Heart left ventricle (tissue), 16 donors: ENCODE results near the gene FAU. TPM values are rescaled to one million over a fixed set of nuclear protein-coding genes. Genes with fewer than 3 reads are reported as not detected.

Source experiments
- ATAC-seq, 4 donors: fragments of 200-7000 bp; cut with Tn5 transposase; one replicate each; pipeline ENCODE4 v1.9.1; 2020 to 2022; ENCODE audit warnings: moderate library complexity in 4 of 4, mild to moderate bottlenecking in 3 of 4, moderate number of reproducible peaks in 1 of 4
- DNase-seq, 5 donors: peaks; one replicate each; pipeline ENCODE4 v3.0.0-alpha.2; 2020
- H3K27ac ChIP-seq, 12 donors: fragments of 200-600 bp; sonication (generic) in 4 of 12; one replicate each; pipeline versions ENCODE4 v1.5.0 to v1.8.0; 2016 to 2022; ENCODE audit warnings: mild to moderate bottlenecking in 2 of 12
- H3K27me3 ChIP-seq, 9 donors: fragments of 200-600 bp; sonication (generic) in 2 of 9; one replicate each; pipeline versions ENCODE4 v1.5.1 to v1.8.0; 2016 to 2022; ENCODE audit warnings: mild to moderate bottlenecking in 3 of 9
- H3K36me3 ChIP-seq, 9 donors: fragments of 200-600 bp; sonication (generic) in 2 of 9; one replicate each; pipeline versions ENCODE4 v1.5.0 to v1.8.0; 2018 to 2022; ENCODE audit warnings: mild to moderate bottlenecking in 2 of 9
- H3K4me1 ChIP-seq, 12 donors: fragments of 200-600 bp; sonication (generic) in 4 of 12; one replicate each; pipeline versions ENCODE4 v1.5.0 to v1.8.0; 2016 to 2022; ENCODE audit warnings: mild to moderate bottlenecking in 3 of 12
- H3K4me3 ChIP-seq, 12 donors: fragments of 200-600 bp; sonication (generic) in 4 of 12; one replicate each; pipeline versions ENCODE4 v1.5.0 to v1.8.0; 2017 to 2022; ENCODE audit warnings: mild to moderate bottlenecking in 9 of 12, moderate library complexity in 4 of 12
- H3K9me3 ChIP-seq, 12 donors: fragments of 200-600 bp; sonication (generic) in 4 of 12; one replicate each; pipeline versions ENCODE4 v1.5.0 to v1.8.0; 2016 to 2022; ENCODE audit warnings: mild to moderate bottlenecking in 1 of 12
- POLR2A ChIP-seq, 2 donors: fragments of 450-650 bp; IDR thresholded peaks; one replicate each; pipeline ENCODE4 v1.6.1; 2017; ENCODE audit warnings: antibody characterized with exemption in 2 of 2, mild to moderate bottlenecking in 2 of 2, moderate library complexity in 2 of 2
- WGBS, 4 donors: extraction: QIAGEN DNeasy Blood & Tissue Kit in 2 of 4; methylation state at CpG; one replicate each; pipeline versions ENCODE4 v1.1.5 to v1.1.7; 2013 to 2018; 5-methylcytosine and 5-hydroxymethylcytosine counted together
- intact Hi-C, 10 donors: fragments of 100-400 bp; cut with DNase I; formaldehyde crosslinking; loops; one replicate each; pipeline versions ENCODE4 v1.11.1 to v1.14.2; 2022
- polyA plus RNA-seq, 2 donors: library from polyadenylated mRNA; stranded (reverse); fragments of 200-250 nt; gene quantifications; one replicate each; pipeline ENCODE4 v1.2.3, GENCODE V29; 2013
- total RNA-seq, 9 donors: library from RNA; depleted of rRNA in 2 of 9; stranded (reverse); fragments of >200 nt in 2 of 9; fragmentation: NEBNext Ultra II Directional in 3 of 9; extraction: Animal tissue kit (Norgen Biotek cat#: 25700) in 3 of 9; gene quantifications; one replicate each; pipeline versions ENCODE4 v1.1.0 to v1.2.4, GENCODE V29; 2016 to 2023
- TF ChIP-seq, protein P1 (sequence below), 12 donors: fragments of 200-600 bp; sonication (generic) in 4 of 12; IDR thresholded peaks; one replicate each; pipeline versions ENCODE4 v1.5.0 to v1.8.0; 2018 to 2022; ENCODE audit warnings: antibody characterized with exemption in 12 of 12, mild to moderate bottlenecking in 5 of 12
- donor health status: ischemic (EF 13 %, LVEDD 7.1; RV severe dilation, severe dysfunction).
- donor health status: healthy with polysubstance abuse.
- donor health status: DM: no; HTN: yes; CAD: no.
- donor health status: DM: no; HTN: no; CAD: no.
- donor health status: ischemic (EF 25% LVEDD 6.9; RV normal size, moderate dysfunction).
- donor health status: ischemic (EF 25% LVEDD 5.7; RV mildly dilated, moderate dysfunction).
- donor health status: healthy.
- donor health status: DM: yes; HTN: yes; CAD: no.
- donor health status: ischemic (EF 35%, LVEDD 5.7; RV mildly dilated, moderate dysfunction).
- donor health status: nonischemic (EF 11% LVEDD 7.7; RV severe dilation, severe dysfunction).
- donor health status: DM: yes; HTN: yes; CAD: no.
- donor health status: PGD.
- donor health status: ischemic (EF 29% LVEDD 5.4; RV normal size, mild dysfunction).
- donor health status: nonischemic (EF 23%, LVEDD 6.1; RV moderate dilation, normal function).

Gene FAU
- total and polyA plus RNA-seq, 11 donors: 388 to 1,119 (median 641) TPM

DNA sequence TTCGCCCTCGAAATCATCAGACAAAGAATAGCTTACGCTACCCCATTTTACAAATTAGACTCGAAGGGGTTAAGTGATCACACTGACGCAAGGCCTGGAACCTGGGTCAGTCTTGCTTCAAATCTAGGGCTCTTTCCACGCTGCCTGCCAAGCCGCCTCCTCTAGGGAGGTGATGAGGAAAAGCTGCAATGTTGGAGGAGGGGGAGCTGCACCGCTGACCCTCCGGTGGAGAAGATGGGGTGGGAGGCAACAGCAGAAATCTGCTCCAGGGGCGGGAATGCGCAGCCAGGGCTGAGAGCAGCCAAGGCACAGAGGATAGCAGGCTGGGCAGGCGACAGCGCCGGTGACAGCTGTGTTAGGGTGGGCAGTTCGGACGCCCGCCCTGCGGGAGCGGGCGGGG lies 11.8 kb upstream of the FAU start:
- WGBS, 4 donors: 2 to 4% (median 3%) methylated on average over 11 to 20 of the region's 20 CpGs
- TF ChIP-seq, protein P1, sequence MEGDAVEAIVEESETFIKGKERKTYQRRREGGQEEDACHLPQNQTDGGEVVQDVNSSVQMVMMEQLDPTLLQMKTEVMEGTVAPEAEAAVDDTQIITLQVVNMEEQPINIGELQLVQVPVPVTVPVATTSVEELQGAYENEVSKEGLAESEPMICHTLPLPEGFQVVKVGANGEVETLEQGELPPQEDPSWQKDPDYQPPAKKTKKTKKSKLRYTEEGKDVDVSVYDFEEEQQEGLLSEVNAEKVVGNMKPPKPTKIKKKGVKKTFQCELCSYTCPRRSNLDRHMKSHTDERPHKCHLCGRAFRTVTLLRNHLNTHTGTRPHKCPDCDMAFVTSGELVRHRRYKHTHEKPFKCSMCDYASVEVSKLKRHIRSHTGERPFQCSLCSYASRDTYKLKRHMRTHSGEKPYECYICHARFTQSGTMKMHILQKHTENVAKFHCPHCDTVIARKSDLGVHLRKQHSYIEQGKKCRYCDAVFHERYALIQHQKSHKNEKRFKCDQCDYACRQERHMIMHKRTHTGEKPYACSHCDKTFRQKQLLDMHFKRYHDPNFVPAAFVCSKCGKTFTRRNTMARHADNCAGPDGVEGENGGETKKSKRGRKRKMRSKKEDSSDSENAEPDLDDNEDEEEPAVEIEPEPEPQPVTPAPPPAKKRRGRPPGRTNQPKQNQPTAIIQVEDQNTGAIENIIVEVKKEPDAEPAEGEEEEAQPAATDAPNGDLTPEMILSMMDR (IDR thresholded peaks at IDR 0.05): no peak
- TF ChIP-seq POLR2A (IDR thresholded peaks at IDR 0.05): no peak
- intact Hi-C loops: loop anchor here in 2 of 10 donors (2.0 kb wide), 1 partner anchor 47 kb away; the partner anchor contains the start of gene CAPN1 (in 2 of the 2)
- peak in 2 of 5 donors; percentile 49 to 51 for DNase-seq
- Histone ChIP-seq H3K27me3 (no peaks in the 10 kb centered on the region), H3K4me3 (peak overlapping the region; percentile 63 to 98 (median 89)), H3K27ac (peak overlapping the region; percentile 94 to 99 (median 98)), H3K4me1 (peaks cover 0 to 34% (median 26%) of the 10 kb centered on the region in 12 donors), H3K36me3 (peaks cover 0 to 44% (median 42%) of the 10 kb centered on the region in 9 donors), H3K9me3 (no peaks in the 10 kb centered on the region)
- ATAC-seq: peak in 1 of 4 donors; percentile 2

DNA sequence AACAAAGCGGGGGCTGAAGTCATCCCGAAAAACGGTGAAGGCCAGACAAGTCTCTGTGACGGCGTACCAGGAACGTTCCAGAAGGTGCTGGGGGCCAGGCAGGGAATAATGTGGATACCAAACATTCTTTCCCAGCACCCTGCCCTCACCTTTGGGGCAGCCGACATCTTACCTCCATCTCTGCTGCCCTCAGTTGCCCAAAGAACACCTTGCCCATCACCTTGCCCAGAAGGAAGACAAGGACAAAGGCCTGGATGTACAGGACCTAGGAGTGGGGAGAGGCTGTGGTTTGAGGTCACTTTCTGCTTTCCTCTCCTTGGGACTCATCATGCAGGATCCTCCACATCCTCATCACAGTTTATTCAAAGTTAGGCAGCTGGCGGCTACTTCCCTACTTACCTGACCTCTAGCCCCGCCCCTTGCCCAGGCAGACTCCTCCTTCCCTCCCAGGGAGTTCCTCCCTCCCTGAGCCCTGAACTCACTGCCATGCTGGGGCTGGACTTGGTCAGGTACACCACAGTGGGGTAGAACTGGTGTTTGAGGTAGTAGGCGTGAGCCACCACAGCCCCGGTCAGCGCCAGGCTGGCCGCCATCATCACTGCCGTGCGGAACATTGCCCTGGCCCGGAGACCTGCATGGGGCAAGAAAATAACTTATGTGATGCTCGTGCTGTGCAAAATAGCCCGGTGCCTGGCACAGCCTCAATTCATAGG lies 11.2 kb upstream of the FAU start:
- Histone ChIP-seq H3K36me3 (peaks cover 0 to 50% (median 47%) of the 10 kb centered on the region in 9 donors), H3K4me1 (peaks cover 0 to 34% (median 26%) of the 10 kb centered on the region in 12 donors), H3K4me3 (peak overlapping the region; percentile 63 to 98 (median 89)), H3K9me3 (no peaks in the 10 kb centered on the region), H3K27ac (peak overlapping the region in 10 of 12 donors; percentile 94 to 99 (median 98)), H3K27me3 (no peaks in the 10 kb centered on the region)
- ATAC-seq (no peak), DNase-seq (peak in 2 of 5 donors; percentile 19 to 28)
- WGBS, 4 donors: 42 to 53% (median 48%) methylated on average over 16 to 18 of the region's 18 CpGs
- intact Hi-C loops: no loop called here
- TF ChIP-seq POLR2A (IDR thresholded peaks at IDR 0.05): no peak
- TF ChIP-seq, protein P1 (IDR thresholded peaks at IDR 0.05): no peak

DNA sequence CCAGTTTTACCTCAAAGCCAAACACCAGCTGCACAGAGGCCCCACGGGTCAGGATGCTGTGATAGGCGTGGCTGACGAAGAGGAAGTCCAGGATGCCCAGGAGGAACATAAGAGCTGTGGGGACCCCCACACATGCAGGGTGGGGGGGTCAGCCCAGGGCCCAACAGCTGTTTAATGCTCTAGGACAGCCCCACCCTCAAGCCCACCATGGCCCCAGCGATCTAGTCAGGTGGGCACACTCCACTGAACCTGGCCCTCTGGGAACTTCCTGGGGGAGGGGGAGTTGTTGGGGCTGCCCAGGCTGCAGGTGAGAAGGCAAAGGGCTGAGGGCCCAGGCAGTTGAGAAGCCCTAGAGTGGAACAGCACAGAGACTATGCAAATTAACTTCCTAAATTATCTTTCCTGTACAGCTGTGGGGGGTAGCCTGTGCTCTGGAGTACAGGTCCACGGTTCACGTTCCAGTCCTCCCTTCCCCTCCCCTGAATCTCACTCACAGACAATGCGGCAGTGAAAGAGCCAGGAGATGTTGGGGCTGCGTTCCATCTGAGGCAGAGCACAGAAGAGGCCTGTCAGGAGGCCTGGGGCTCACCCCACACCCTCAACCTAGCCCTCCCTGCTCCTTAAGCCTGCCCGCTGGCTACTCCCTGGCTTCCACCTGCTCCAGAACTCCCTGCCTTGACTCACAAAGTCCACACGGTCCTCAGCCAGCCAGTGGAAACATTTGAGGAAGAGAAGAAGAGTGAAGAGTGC lies 10.5 kb upstream of the FAU start:
- 66 to 80% (median 72%) methylated on average over 6 to 10 of the region's 10 CpGs for WGBS, 4 donors

More for the DNA sequence above, 10.5 kb upstream of the FAU start:
- peak in 2 of 5 donors; percentile 6 to 18 for DNase-seq
- TF ChIP-seq, protein P1 (IDR thresholded peaks at IDR 0.05): no peak
- no peak for TF ChIP-seq POLR2A (IDR thresholded peaks at IDR 0.05)
- intact Hi-C loops: no loop called here
- Histone ChIP-seq H3K27me3 (no peaks in the 10 kb centered on the region), H3K4me3 (peak overlapping the region in 4 of 12 donors; percentile 89 to 98 (median 94)), H3K36me3 (peaks cover 0 to 57% (median 55%) of the 10 kb centered on the region in 9 donors), H3K27ac (no peak overlapping the region), H3K9me3 (no peaks in the 10 kb centered on the region), H3K4me1 (peaks cover 0 to 34% (median 26%) of the 10 kb centered on the region in 12 donors)
- no peak for ATAC-seq
